Left forelimb (tissue), 1 donor: Measurements from ENCODE around the gene CPTP.
A peak's percentile ranks its signal among the peaks of the same experiment; 100 is the strongest.

Experiments used
- DNase-seq: peaks from one replicate; pipeline ENCODE4 v3.0.0-alpha.2; 2018; ENCODE audit warnings: low spot score

The CPTP gene

GRCh38 chr1:1324524-1325287 is at the start of gene CPTP, which contains the start of gene INTS11:
Gene CPTP, plus strand, starts transcription at chr1:1324802. Its CDS starts 2,109 bp downstream, at chr1:1326911.
Gene INTS11, minus strand, starts transcription at chr1:1324660. Its CDS starts 52 bp downstream, at chr1:1324608.
- peak; percentile 96 for DNase-seq

DNA sequence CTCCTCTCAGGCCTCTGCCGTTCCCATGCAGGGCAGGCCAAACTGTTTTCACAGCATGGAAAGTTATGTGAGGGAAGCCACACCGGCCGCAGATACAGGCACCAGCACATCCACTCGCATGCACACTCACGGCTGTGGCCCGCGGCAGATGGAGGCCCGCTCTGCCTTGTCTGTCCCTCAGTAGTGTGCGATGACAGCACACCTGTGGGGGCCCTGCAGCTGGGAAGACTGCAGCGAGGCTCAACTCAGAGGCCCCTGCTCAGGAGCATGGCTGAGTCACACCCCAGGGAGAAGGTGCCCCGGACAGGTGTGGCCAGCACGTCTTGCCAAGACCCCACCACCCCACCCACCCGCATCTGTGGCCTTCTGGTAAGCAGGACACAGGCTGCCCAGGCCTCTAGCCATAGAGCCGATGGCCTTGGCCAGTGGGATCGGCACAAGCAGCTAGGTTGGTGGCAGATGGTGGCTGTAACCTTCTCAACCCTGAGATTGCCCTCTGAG is 49.6 kb upstream of the CPTP start:
- no peak for DNase-seq

DNA sequence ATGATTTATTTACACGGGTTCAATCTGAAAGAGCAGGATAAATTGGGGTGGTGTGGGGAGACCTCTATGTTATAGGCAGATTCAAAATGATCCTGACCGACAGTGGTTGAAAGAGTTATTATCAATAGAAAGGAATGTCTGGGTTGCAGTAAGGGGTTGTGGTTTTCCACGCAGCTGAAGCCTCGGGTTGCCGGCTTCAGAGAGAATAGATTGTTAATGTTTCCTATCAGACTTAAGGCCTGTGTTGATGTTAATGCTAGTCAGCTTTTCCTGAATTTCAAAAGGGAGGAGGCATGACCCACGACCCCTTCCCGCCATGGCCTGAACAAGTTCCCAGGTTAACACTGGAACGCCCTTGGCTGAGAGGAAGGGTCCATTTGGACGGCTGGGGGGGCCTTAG is 48.8 kb upstream of the CPTP start:
- no peak for DNase-seq

GRCh38 chr1:1278620-1279019 is 46.0 kb upstream of the CPTP start:
- DNase-seq: no peak

DNA sequence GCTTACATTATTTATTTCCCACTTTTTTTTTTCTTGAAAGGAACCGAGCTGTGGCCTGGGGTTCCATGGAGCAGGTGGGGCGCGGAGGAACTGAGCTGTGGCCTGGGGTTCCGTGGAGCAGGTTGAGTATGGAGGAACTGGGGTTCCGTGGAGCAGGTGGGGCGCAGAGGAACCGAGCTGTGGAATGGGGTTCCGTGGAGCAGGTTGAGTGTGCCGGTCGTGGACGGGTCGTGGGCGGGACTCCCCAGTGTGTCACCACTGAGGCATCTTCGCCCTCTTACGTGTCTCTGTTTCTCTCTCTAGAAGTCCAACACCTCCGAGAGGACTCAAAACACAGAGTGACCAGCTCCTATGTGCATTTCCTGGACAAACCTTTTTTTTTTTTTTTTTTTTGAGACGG is 45.6 kb upstream of the CPTP start:
- no peak for DNase-seq

- no peak for DNase-seq
These were observed 43.7 kb upstream of the CPTP start for GRCh38 chr1:1280782-1281481.

- no peak for DNase-seq
These were observed 42.9 kb upstream of the CPTP start for GRCh38 chr1:1281533-1282321.

GRCh38 chr1:1282998-1283397 is 41.6 kb upstream of the CPTP start:
- DNase-seq: no peak

DNA sequence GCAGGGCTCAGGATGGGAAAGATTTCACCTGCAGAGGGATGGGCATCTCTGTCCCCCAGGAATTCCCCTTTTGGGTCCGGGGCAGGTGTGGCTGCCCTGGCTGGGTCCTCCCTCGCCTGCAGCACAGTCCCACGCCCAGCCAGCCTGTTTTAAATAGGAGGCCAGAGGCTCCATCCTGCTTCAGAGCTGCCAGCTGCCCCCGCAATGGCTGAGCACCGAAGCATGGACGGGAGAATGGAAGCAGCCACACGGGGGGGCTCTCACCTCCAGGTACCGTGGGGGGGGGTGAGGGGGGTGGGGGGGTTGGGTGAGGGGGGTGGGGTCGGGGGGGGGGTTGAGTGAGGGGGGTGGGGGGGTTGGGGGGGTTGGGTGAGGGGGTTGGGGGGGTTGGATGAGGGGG is 40.8 kb upstream of the CPTP start:
- DNase-seq: no peak

DNA sequence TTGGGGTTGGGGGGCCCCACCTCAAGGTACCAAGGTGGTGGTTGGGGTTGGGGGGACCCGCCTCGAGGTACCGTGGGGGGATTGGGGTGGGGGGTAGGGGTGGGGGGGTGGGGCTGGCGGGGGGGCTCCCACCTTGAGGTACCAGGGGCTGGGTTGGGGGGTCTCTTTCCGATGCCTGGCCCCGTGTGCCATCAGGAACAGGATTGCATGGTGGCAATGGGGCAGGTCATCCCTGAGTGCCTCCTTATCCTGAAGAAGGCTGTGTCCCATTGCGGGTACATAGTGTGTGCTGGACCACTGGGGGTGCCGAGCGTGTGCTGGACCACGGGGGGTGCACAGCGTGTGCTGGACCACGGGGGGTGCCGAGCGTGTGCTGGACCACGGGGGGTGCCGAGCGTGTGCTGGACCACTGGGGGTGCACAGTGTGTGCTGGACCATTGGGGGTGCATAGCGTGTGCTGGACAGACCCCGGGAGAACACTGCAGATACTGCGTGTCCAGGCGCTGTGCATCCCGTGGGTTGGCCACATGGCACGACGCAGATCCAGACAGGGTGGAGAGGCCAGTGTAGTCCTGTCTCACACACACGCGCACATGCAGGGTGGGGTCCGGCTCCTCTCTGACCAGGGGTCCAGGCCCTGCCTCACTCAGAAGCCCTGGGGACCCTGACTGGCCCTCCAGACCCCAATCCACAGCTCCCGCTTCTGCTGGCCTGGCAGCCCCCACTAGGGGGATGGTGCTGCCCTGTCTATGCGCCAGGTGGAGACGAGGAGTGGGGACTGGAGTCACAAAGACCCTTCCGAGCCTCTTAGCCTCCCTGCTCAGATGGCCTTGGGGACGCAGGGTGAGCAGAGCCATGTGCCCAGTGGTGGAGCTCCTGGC is 40.1 kb upstream of the CPTP start:
- DNase-seq: no peak

DNA sequence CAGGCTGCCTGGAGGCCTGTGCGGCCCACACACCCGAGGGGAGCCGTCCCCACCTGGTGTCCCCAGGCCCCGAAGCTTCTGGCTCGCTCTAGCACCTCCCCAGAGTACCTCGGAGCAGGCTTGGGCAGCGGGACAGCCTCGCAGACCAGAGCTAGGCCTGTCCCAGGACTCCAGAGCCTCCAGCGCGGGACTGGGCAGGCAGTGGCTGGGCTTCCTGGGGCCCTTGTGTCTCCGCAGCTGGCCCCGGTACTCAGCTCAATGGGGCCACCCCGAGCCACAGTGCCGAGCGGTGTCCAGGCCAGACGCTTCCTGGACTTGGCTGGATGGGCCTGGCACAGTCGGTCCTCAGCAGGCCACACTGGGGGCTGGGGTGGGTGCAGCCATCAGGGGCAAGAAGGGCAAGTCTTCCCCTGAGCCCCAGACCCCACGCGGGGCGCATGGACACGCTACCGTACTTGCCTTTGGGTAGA is 39.5 kb upstream of the CPTP start:
- no peak for DNase-seq

DNA sequence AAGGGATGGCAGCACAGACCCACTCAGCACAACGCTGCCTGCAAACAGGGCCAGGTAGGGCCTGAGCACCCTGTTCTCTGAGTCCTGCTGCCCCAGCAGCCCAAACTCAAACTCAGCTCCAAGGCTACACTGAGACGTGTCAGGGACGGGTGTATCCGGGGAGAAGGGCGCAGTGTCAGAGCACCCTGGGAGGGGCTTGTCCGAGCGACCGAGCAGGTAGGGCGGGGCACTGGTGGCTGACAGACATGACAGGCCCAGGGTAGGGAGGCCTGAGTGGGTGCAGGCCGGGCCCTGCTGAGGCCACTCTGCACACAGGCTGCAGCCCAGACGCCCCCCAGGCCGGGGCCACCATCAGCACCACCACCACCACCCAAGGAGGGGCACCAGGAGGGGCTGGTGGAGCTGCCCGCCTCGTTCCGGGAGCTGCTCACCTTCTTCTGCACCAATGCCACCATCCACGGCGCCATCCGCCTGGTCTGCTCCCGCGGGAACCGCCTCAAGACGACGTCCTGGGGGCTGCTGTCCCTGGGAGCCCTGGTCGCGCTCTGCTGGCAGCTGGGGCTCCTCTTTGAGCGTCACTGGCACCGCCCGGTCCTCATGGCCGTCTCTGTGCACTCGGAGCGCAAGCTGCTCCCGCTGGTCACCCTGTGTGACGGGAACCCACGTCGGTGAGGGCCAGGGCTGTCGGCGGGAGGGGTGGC is 38.8 kb upstream of the CPTP start:
- DNase-seq: no peak

DNA sequence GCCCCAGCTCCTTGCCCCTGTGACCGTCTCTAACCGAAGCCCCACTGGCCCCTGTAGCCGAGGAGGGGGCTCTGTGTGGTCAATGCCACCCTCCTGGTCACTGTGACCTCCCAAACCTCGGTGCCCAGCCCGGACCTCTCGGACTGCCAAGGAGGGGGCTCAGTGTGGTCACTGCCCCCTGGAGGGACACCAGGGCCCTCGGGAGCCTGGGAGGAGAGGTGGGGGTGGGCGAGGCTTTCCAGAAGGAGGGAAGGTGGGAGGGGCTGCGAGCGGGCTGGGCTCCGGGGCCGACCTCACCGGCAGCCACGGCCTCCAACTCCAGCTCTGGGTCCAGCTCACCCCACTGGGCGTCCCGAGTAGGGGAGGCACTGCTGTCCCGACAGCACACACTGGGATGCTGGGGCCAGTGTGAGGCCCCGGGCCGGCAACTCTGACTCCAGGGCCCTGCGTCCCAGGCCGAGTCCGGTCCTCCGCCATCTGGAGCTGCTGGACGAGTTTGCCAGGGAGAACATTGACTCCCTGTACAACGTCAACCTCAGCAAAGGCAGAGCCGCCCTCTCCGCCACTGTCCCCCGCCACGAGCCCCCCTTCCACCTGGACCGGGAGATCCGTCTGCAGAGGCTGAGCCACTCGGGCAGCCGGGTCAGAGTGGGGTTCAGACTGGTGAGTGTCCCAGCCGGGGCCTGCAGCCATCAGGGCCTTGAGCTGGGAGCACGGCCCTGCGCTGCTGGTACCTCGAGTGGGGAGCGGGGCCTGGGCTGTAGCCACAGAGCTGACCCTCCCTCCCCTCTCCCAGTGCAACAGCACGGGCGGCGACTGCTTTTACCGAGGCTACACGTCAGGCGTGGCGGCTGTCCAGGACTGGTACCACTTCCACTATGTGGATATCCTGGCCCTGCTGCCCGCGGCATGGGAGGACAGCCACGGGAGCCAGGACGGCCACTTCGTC is 38.0 kb upstream of the CPTP start:
- DNase-seq: no peak

DNA sequence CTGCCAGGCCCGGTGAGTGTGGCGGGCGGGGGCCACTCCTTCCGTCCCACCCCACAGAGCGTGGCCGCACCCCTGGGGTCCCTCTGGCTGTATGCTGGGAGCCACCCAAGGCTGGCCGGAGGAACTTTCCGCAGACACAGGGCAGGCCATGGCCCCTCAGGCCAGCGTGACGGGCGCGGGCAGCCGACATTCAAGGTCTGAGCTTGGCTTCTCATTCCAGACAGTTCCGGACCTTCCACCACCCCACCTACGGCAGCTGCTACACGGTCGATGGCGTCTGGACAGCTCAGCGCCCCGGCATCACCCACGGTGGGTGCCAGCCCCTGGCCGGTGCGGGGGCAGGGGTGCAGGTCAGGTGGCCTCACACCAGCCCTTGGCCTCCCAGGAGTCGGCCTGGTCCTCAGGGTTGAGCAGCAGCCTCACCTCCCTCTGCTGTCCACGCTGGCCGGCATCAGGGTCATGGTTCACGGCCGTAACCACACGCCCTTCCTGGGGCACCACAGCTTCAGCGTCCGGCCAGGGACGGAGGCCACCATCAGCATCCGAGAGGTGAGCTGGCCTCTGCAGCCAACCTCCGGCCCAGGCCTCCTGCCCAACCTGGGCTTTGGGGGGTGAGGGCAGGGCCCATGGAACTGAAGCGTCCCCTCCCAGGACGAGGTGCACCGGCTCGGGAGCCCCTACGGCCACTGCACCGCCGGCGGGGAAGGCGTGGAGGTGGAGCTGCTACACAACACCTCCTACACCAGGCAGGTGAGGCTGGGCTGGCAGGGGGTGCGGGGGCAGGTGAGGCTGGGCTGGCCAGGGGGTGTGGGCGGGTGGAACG is 37.1 kb upstream of the CPTP start:
- no peak for DNase-seq

DNA sequence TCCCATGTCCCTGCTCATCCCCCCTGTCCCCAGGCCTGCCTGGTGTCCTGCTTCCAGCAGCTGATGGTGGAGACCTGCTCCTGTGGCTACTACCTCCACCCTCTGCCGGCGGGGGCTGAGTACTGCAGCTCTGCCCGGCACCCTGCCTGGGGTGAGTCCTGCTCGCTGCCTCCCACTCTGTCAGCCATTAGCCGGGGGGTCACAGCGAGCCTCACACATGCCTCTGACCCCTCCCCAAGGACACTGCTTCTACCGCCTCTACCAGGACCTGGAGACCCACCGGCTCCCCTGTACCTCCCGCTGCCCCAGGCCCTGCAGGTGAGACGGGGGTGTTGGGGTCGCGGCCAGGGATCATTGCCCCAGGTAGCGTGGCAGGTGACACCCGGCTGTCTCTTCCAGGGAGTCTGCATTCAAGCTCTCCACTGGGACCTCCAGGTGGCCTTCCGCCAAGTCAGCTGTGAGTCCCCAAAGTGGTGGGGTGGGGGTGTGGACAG is 34.3 kb upstream of the CPTP start:
- DNase-seq: no peak

GRCh38 chr1:1291023-1291528 is 33.5 kb upstream of the CPTP start:
- no peak for DNase-seq

- DNase-seq: no peak
These were observed 32.8 kb upstream of the CPTP start for GRCh38 chr1:1291548-1292441.
